SK-N-SH (cell line): ENCODE measurements around the gene LYRM7. TPM values are rescaled to one million over a fixed set of nuclear protein-coding genes. Genes with fewer than 3 reads are reported as not detected.

Source experiments
- CTCF ChIA-PET: fragments of 300-600, 350-600 bp; formaldehyde crosslinking; extraction: SDS; loops from one replicate; lab custom pipeline; 2021; lab: Yijun Ruan, JAX
- POLR2A ChIA-PET: fragments of 350-600 bp; sonication (Branson Sonifier 250); formaldehyde crosslinking; extraction: SDS; loops from one replicate; lab custom pipeline; 2020; ENCODE audit warnings: antibody characterized with exemption, inconsistent platforms; lab: Yijun Ruan, JAX
- DNase-seq: peaks from one replicate; pipeline ENCODE4 v3.0.0; 2012
- H2AFZ ChIP-seq: fragments of 200-600 bp; sonication (generic); 2 replicates; pipeline ENCODE4 v1.8.1; 2016; ENCODE audit warnings: antibody characterized with exemption, mild to moderate bottlenecking, low read depth
- H3F3A ChIP-seq: fragments of 200-600 bp; sonication (generic); replicated peaks from 2 replicates; pipeline ENCODE3; 2016; ENCODE audit warnings: antibody characterized with exemption, mild to moderate bottlenecking; ENCODE audit not compliant: insufficient read depth
- H3K27ac ChIP-seq, 2 experiments: fragments of 200-500 bp in 1 of 2; fragments of 200-600 bp in 1 of 2; sonication (Bioruptor generic) in 1 of 2; sonication (generic), shearing (Covaris generic) in 1 of 2; 2 replicates each; pipeline versions ENCODE4 v1.5.1 to v1.6.1; 2014 to 2016; ENCODE audit warnings: low read depth in 2 of 2, inconsistent platforms in 1 of 2, low read length in 1 of 2, mild to moderate bottlenecking in 1 of 2, mixed read lengths in 1 of 2
- H3K27me3 ChIP-seq: fragments of 200-600 bp; sonication (generic), shearing (Covaris generic); 2 replicates; pipeline ENCODE4 v1.6.1; 2016; ENCODE audit warnings: mixed run types; ENCODE audit not compliant: insufficient read depth
- H3K36me3 ChIP-seq, 2 experiments: fragments of 200-500 bp in 1 of 2; fragments of 200-600 bp in 1 of 2; sonication (Bioruptor generic) in 1 of 2; sonication (generic) in 1 of 2; replicated peaks in 1 of 2; 2 replicates each; pipeline versions ENCODE3 to v1.5.1; 2014 to 2016; ENCODE audit warnings: low read length in 1 of 2, mild to moderate bottlenecking in 1 of 2; ENCODE audit not compliant: insufficient read depth in 2 of 2, control insufficient read depth in 1 of 2
- H3K4me1 ChIP-seq, 2 experiments: fragments of 200-500 bp in 1 of 2; fragments of 200-600 bp in 1 of 2; sonication (Bioruptor generic) in 1 of 2; sonication (generic), shearing (Covaris generic) in 1 of 2; 2 replicates each; pipeline versions ENCODE4 v1.5.1 to v1.6.1; 2014 to 2016; ENCODE audit warnings: low read depth in 1 of 2, low read length in 1 of 2, mixed run types in 1 of 2; ENCODE audit not compliant: insufficient read depth in 2 of 2, control insufficient read depth in 1 of 2
- H3K4me2 ChIP-seq: fragments of 200-600 bp; sonication (generic), shearing (Covaris generic); 2 replicates; pipeline ENCODE4 v1.6.1; 2017; ENCODE audit warnings: mixed run types
- H3K4me3 ChIP-seq, 2 experiments: fragments of 200-500 bp in 1 of 2; fragments of 200-600 bp in 1 of 2; sonication (Bioruptor generic) in 1 of 2; sonication (generic), shearing (Covaris generic) in 1 of 2; 2 replicates each; pipeline versions ENCODE4 v1.5.1 to v1.8.1; 2014 to 2016; ENCODE audit warnings: low read depth in 2 of 2, inconsistent platforms in 1 of 2, low read length in 1 of 2, mild to moderate bottlenecking in 1 of 2, mixed read lengths in 1 of 2, moderate library complexity in 1 of 2
- H3K79me2 ChIP-seq: fragments of 200-600 bp; sonication (generic); 2 replicates; pipeline ENCODE4 v1.8.1; 2017; ENCODE audit warnings: mild to moderate bottlenecking; ENCODE audit not compliant: insufficient read depth
- H3K9ac ChIP-seq: fragments of 200-600 bp; sonication (generic); 2 replicates; pipeline ENCODE4 v1.6.1; 2017; ENCODE audit warnings: mixed run types
- H3K9me2 ChIP-seq: fragments of 200-600 bp; sonication (generic); 2 replicates; pipeline ENCODE4 v1.6.1; 2017; ENCODE audit warnings: mixed run types
- H3K9me3 ChIP-seq: fragments of 200-600 bp; sonication (generic); 2 replicates; pipeline ENCODE4 v1.6.1; 2017; ENCODE audit warnings: mixed run types, mild to moderate bottlenecking, moderate library complexity
- H4K20me1 ChIP-seq: fragments of 200-600 bp; sonication (generic); 2 replicates; pipeline ENCODE4 v1.6.1; 2017; ENCODE audit warnings: mild to moderate bottlenecking, mixed run types; ENCODE audit not compliant: insufficient read depth
- CHD2 ChIP-seq: fragments of 150-350 bp; IDR thresholded peaks from 2 replicates; pipeline ENCODE4 v1.6.1; 2018; ENCODE audit warnings: low read length; ENCODE audit not compliant: partially characterized antibody
- EZH2phosphoT487 ChIP-seq: fragments of 200-600 bp; sonication (generic); IDR thresholded peaks from 2 replicates; pipeline ENCODE4 v1.6.1; 2017; ENCODE audit warnings: low read depth, mixed run types, mild to moderate bottlenecking, antibody characterized with exemption, moderate library complexity, borderline replicate concordance
- FOXJ3 ChIP-seq: sonication (generic); formaldehyde crosslinking; IDR thresholded peaks from 2 replicates; pipeline ENCODE4 v1.5.1; 2020; ENCODE audit warnings: mild to moderate bottlenecking, missing genetic modification reagents
- GATA2 ChIP-seq: sonication (generic); formaldehyde crosslinking; IDR thresholded peaks from 2 replicates; pipeline ENCODE4 v1.5.0; 2020; ENCODE audit warnings: mild to moderate bottlenecking, missing genetic modification reagents
- MAX ChIP-seq: IDR thresholded peaks from 2 replicates; pipeline ENCODE4 v1.4.0; 2012; ENCODE audit warnings: low read depth
- MEF2A ChIP-seq: IDR thresholded peaks from 2 replicates; pipeline ENCODE4 v1.4.0; 2012; ENCODE audit warnings: low read depth, borderline replicate concordance
- MXI1 ChIP-seq: IDR thresholded peaks from 2 replicates; pipeline ENCODE4 v1.6.1; 2012; ENCODE audit warnings: mild to moderate bottlenecking, low read depth, low read length, improper control_type of control experiment
- NFIC ChIP-seq: IDR thresholded peaks from 2 replicates; pipeline ENCODE4 v1.4.0; 2012; ENCODE audit warnings: borderline replicate concordance
- PBX3 ChIP-seq: IDR thresholded peaks from 2 replicates; pipeline ENCODE4; 2012
- RCOR1 ChIP-seq: fragments of 150-350 bp; IDR thresholded peaks from 2 replicates; pipeline ENCODE4 v1.6.1; 2017; ENCODE audit warnings: antibody characterized with exemption, low read length
- REST ChIP-seq: IDR thresholded peaks from 2 replicates; pipeline ENCODE4 v1.6.1; 2012; ENCODE audit warnings: mild to moderate bottlenecking, low read depth, low read length, moderate library complexity
- SIN3A ChIP-seq: IDR thresholded peaks from 2 replicates; pipeline ENCODE4 v1.6.1; 2012; ENCODE audit warnings: low read depth, mild to moderate bottlenecking, low read length, moderate library complexity, borderline replicate concordance
- TAF1 ChIP-seq: IDR thresholded peaks from 2 replicates; pipeline ENCODE4 v1.6.1; 2012; ENCODE audit warnings: low read depth, mild to moderate bottlenecking, low read length, moderate library complexity, borderline replicate concordance
- USF1 ChIP-seq: IDR thresholded peaks from 2 replicates; pipeline ENCODE4 v1.4.0; 2012; ENCODE audit warnings: low read depth, borderline replicate concordance
- USF2 ChIP-seq: fragments of 150-350 bp; IDR thresholded peaks from 2 replicates; pipeline ENCODE4 v1.6.1; 2017; ENCODE audit warnings: antibody characterized with exemption, low read length, low read depth, borderline replicate concordance
- YY1 ChIP-seq: IDR thresholded peaks from 2 replicates; pipeline ENCODE4 v1.4.0; 2012; ENCODE audit warnings: low read depth, mild to moderate bottlenecking
- WGBS: methylation state at CpG from one replicate; pipeline ENCODE4 v1.1.6; 2017; ENCODE audit warnings: low lambda C conversion rate; 5-methylcytosine and 5-hydroxymethylcytosine counted together
- polyA plus RNA-seq, 3 experiments: library from polyadenylated mRNA; depleted of rRNA; stranded (reverse); fragments of >200 nt; gene quantifications; 2 replicates each; pipeline ENCODE4 v1.2.3, GENCODE V29; 2012

The LYRM7 gene
- polyA plus RNA-seq, 1 of the 3 experiments (the other 2 are of a cell fraction): 1.4 TPM

GRCh38 chr5:131150408-131150807 is 20.3 kb upstream of the LYRM7 start:
- no peaks in the 10 kb centered on the region for H3K9me2 ChIP-seq
- ChIA-PET POLR2A (no interaction called here), CTCF (no interaction called here)
- H3K9me3 ChIP-seq: no peaks in the 10 kb centered on the region
- TF ChIP-seq PBX3 (no peak), MAX (no peak), USF2 (no peak), USF1 (no peak), TAF1 (no peak), YY1 (no peak), EZH2phosphoT487 (no peak), SIN3A (no peak), NFIC (no peak), MEF2A (no peak)
- no peak overlapping the region for H3K9ac ChIP-seq
- H3K36me3 ChIP-seq: no peaks in the 10 kb centered on the region
- H3K4me1 ChIP-seq: no peaks in the 10 kb centered on the region
- no peak overlapping the region for H2AFZ ChIP-seq
- no peaks in the 10 kb centered on the region for H3F3A ChIP-seq
- 97% methylated on average over 7 of the region's 7 CpGs for WGBS
- no peak overlapping the region for H3K27ac ChIP-seq
- no peak for DNase-seq
- no peaks in the 10 kb centered on the region for H3K27me3 ChIP-seq
- no peaks in the 10 kb centered on the region for H3K79me2 ChIP-seq
- no peak overlapping the region for H3K4me3 ChIP-seq
- no peak overlapping the region for H3K4me2 ChIP-seq
- H4K20me1 ChIP-seq: no peaks in the 10 kb centered on the region

GRCh38 chr5:131151216-131151615 is 19.5 kb upstream of the LYRM7 start:
- Histone ChIP-seq H3K4me1 (no peaks in the 10 kb centered on the region), H3K4me2 (no peak overlapping the region), H3K79me2 (no peaks in the 10 kb centered on the region), H3K9me2 (no peaks in the 10 kb centered on the region), H2AFZ (no peak overlapping the region), H3F3A (peaks cover 3% of the 10 kb centered on the region), H3K4me3 (no peak overlapping the region), H3K27ac (no peak overlapping the region), H3K9ac (no peak overlapping the region), H4K20me1 (no peaks in the 10 kb centered on the region), H3K27me3 (no peaks in the 10 kb centered on the region), H3K9me3 (no peaks in the 10 kb centered on the region), H3K36me3 (no peaks in the 10 kb centered on the region)
- ChIA-PET POLR2A (no interaction called here), CTCF (no interaction called here)
- no peak for DNase-seq
- WGBS: 85% methylated on average over 4 of the region's 4 CpGs
- TF ChIP-seq REST (no peak), PBX3 (no peak), USF1 (no peak), GATA2 (CRISPR knock-in tag) (no peak), EZH2phosphoT487 (no peak), SIN3A (no peak), CHD2 (no peak), MXI1 (no peak), RCOR1 (no peak), FOXJ3 (CRISPR knock-in tag) (no peak)
